Small intestine (tissue), 7 donors: ENCODE data around the gene ATF7IP. TPM values are rescaled to one million over a fixed set of nuclear protein-coding genes. Genes with fewer than 3 reads are reported as not detected.

Experiments
- DNase-seq, 2 donors: peaks; one replicate each; pipeline versions ENCODE4 v3.0.0 to v3.0.0-alpha.2; 2013
- FAIRE-seq: peaks from 2 replicates; lab custom pipeline; 2012; peaks lifted over from hg19 to GRCh38; lab: Jason Lieb, UNC
- H3K27ac ChIP-seq, 3 donors: one replicate each; pipeline ENCODE4 v1.5.1; 2013; ENCODE audit warnings: low read length in 2 of 3, mild to moderate bottlenecking in 2 of 3, control low read depth in 1 of 3, inconsistent platforms in 1 of 3, low read depth in 1 of 3, moderate library complexity in 1 of 3
- H3K27me3 ChIP-seq, 3 donors: one replicate each; pipeline ENCODE4 v1.6.1; 2013; ENCODE audit warnings: low read length in 3 of 3, inconsistent platforms in 1 of 3; ENCODE audit not compliant: control insufficient read depth in 3 of 3, insufficient read depth in 3 of 3
- H3K36me3 ChIP-seq, 3 donors: one replicate each; pipeline ENCODE4 v1.6.1; 2013; ENCODE audit warnings: low read length in 3 of 3, inconsistent platforms in 1 of 3, low read depth in 1 of 3, mild to moderate bottlenecking in 1 of 3, moderate library complexity in 1 of 3; ENCODE audit not compliant: control insufficient read depth in 3 of 3, insufficient read depth in 2 of 3
- H3K4me1 ChIP-seq, 3 donors: one replicate each; pipeline ENCODE4 v1.6.1; 2013; ENCODE audit warnings: low read length in 2 of 3, inconsistent platforms in 1 of 3, low read depth in 1 of 3, mild to moderate bottlenecking in 1 of 3, moderate library complexity in 1 of 3; ENCODE audit not compliant: control insufficient read depth in 3 of 3, insufficient read depth in 2 of 3
- H3K4me3 ChIP-seq, 3 donors: one replicate each; pipeline ENCODE4 v1.5.1; 2013; ENCODE audit warnings: low read length in 3 of 3, control low read depth in 1 of 3, inconsistent platforms in 1 of 3, low read depth in 1 of 3, mild to moderate bottlenecking in 1 of 3, moderate library complexity in 1 of 3
- H3K9me3 ChIP-seq, 2 donors: one replicate each; pipeline ENCODE4 v1.6.1; 2013; ENCODE audit warnings: low read depth in 1 of 2, low read length in 1 of 2; ENCODE audit not compliant: control insufficient read depth in 2 of 2, insufficient read depth in 1 of 2
- WGBS, 3 donors: extraction: QIAGEN DNeasy Blood & Tissue Kit; methylation state at CpG; one replicate each; pipeline ENCODE4 v1.1.7; 2013; 5-methylcytosine and 5-hydroxymethylcytosine counted together
- polyA plus RNA-seq, 4 donors: library from polyadenylated mRNA; stranded (reverse) in 3 of 4; unstranded in 1 of 4; fragments of 200-250 nt in 3 of 4; fragments of 120-200 nt in 1 of 4; gene quantifications; one replicate each; pipeline versions ENCODE4 v1.2.1 to v1.2.3, GENCODE V29; 2013
- donor health status: healthy with polysubstance abuse.
- donor health status: control.
- donor health status: control.
- donor health status: Bipolar disorder and iron deficiency.
- donor health status: healthy.

The ATF7IP gene
- polyA plus RNA-seq, 4 donors, result 3.5 to 34.5 (median 5.7) TPM

- WGBS, 3 donors, result 94 to 95% (median 95%) methylated on average over 8 of the region's 8 CpGs
- H3K36me3 ChIP-seq, result peaks cover 0 to 8% (median 0%) of the 10 kb centered on the region in 3 donors
- no peak for FAIRE-seq
- no peak for DNase-seq
- peaks cover 0 to 3% (median 2%) of the 10 kb centered on the region in 3 donors for H3K4me1 ChIP-seq
- peaks cover 0 to 9% of the 10 kb centered on the region in 2 donors for H3K9me3 ChIP-seq
- H3K4me3 ChIP-seq, result peak overlapping the region in 1 of 3 donors; percentile 62
- no peaks in the 10 kb centered on the region for H3K27me3 ChIP-seq
- peak overlapping the region; percentile 67 to 96 (median 85) for H3K27ac ChIP-seq
These were observed 755 bp upstream of the ATF7IP start for GRCh38 chr12:14364583-14365271.

- peaks cover 0 to 3% (median 2%) of the 10 kb centered on the region in 3 donors for H3K4me1 ChIP-seq
- WGBS, 3 donors, result 0 to 3% (median 1%) methylated on average over 5 of the region's 5 CpGs
- peak overlapping the region in 2 of 3 donors; percentile 67 to 96 for H3K27ac ChIP-seq
- DNase-seq, result peak in 1 of 2 donors; percentile 26
- H3K9me3 ChIP-seq, result peaks cover 0 to 9% of the 10 kb centered on the region in 2 donors
- FAIRE-seq, result peak; percentile 84
- peak overlapping the region; percentile 34 to 90 (median 62) for H3K4me3 ChIP-seq
- H3K36me3 ChIP-seq, result peaks cover 0 to 11% (median 0%) of the 10 kb centered on the region in 3 donors
- no peaks in the 10 kb centered on the region for H3K27me3 ChIP-seq
These were observed 942 bp downstream of the ATF7IP start for GRCh38 chr12:14366209-14367039.

DNA sequence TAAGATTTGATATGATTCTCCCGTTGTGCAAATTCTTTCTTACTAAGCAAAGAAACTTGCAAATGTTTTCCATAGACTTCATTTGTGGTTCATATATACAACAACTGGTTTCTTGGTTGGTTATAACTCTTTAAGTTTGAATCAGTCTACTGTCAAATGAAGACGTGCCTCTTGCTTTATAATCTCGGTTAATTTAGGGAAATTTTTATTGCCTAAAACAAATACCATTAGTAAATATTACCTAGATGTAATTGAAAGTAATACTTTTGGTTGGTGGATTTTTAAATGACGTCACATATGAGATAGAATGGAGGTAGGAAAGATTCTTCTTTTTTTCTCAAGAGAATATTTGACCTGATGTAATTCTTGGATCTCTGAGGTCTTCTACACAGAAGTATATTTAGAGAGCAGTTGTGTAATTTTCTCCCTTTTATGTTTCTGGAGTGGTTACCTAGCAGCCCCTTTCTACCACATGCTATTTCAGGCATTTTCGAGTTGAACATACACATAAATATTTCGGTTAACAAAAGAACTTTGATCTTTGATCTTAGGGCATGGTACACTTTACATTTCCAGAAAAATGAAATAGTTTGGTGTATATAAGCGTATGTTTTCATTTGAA lies 1.7 kb downstream of the ATF7IP start:
- H3K27me3 ChIP-seq, result no peaks in the 10 kb centered on the region
- peaks cover 0 to 3% (median 2%) of the 10 kb centered on the region in 3 donors for H3K4me1 ChIP-seq
- H3K4me3 ChIP-seq, result peak overlapping the region in 2 of 3 donors; percentile 40 to 45
- peak; percentile 44 to 77 for DNase-seq
- WGBS, 3 donors, result 2 to 6% (median 3%) methylated on average over 7 of the region's 7 CpGs
- peak overlapping the region in 2 of 3 donors; percentile 55 to 96 for H3K27ac ChIP-seq
- H3K36me3 ChIP-seq, result peaks cover 0 to 11% (median 0%) of the 10 kb centered on the region in 3 donors
- peak; percentile 71 for FAIRE-seq
- H3K9me3 ChIP-seq, result peaks cover 0 to 9% of the 10 kb centered on the region in 2 donors

- Histone ChIP-seq H3K27me3 (no peaks in the 10 kb centered on the region), H3K9me3 (peaks cover 0 to 9% of the 10 kb centered on the region in 2 donors), H3K4me1 (peaks cover 0 to 3% (median 2%) of the 10 kb centered on the region in 3 donors), H3K27ac (peak overlapping the region in 1 of 3 donors; percentile 24), H3K36me3 (peaks cover 0 to 14% (median 0%) of the 10 kb centered on the region in 3 donors), H3K4me3 (no peak overlapping the region)
- no peak for FAIRE-seq
- DNase-seq, result no peak
- 91 to 94% (median 94%) methylated on average over 7 of the region's 7 CpGs for WGBS, 3 donors
These were observed 3.8 kb downstream of the ATF7IP start for GRCh38 chr12:14369311-14369710.

- FAIRE-seq, result no peak
These were observed 7.7 kb downstream of the ATF7IP start for GRCh38 chr12:14373217-14373616.

DNA sequence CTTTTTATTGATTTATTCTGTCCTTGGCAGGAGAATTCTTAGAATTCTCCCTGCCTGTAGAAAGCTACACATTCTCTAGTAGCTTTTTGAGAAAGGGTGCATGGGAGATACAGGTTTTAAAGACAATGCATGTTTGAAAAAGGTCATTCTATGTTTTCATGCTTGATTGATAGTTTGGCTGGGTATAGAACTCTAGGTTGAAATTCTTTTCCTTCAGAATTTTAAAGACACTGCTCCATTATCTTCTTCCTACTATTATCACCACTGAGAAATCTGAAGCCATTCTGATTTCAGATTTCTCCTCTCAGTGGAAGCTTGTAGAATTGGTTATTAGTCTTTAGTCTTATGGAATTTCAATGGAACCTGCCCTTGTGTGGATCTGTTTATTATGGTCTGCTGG lies 14.0 kb downstream of the ATF7IP start:
- Histone ChIP-seq H3K27me3 (no peaks in the 10 kb centered on the region), H3K36me3 (peaks cover 0 to 22% (median 2%) of the 10 kb centered on the region in 3 donors), H3K9me3 (peaks cover 0 to 36% of the 10 kb centered on the region in 2 donors), H3K27ac (no peak overlapping the region), H3K4me3 (no peak overlapping the region), H3K4me1 (peaks cover 0 to 5% (median 0%) of the 10 kb centered on the region in 3 donors)
- DNase-seq (no peak), FAIRE-seq (no peak)

More at GRCh38 chr12:14373217-14373616, 7.7 kb downstream of the ATF7IP start:
- Histone ChIP-seq H3K27ac (peak overlapping the region in 2 of 3 donors; percentile 11 to 29), H3K27me3 (no peaks in the 10 kb centered on the region), H3K4me1 (no peaks in the 10 kb centered on the region), H3K36me3 (peaks cover 0 to 30% (median 0%) of the 10 kb centered on the region in 3 donors), H3K4me3 (no peak overlapping the region), H3K9me3 (peaks cover 0 to 23% of the 10 kb centered on the region in 2 donors)
- DNase-seq, result no peak

- DNase-seq (peak; percentile 78 to 93), FAIRE-seq (peak; percentile 78)
- WGBS, 3 donors, result 2 to 5% (median 3%) methylated on average over 2 of the region's 2 CpGs
- H3K27ac ChIP-seq, result peak overlapping the region; percentile 24 to 66 (median 49)
- H3K4me1 ChIP-seq, result peaks cover 0 to 5% (median 0%) of the 10 kb centered on the region in 3 donors
- H3K9me3 ChIP-seq, result peaks cover 0 to 13% of the 10 kb centered on the region in 2 donors
- peaks cover 0 to 8% (median 2%) of the 10 kb centered on the region in 3 donors for H3K36me3 ChIP-seq
- H3K4me3 ChIP-seq, result peak overlapping the region in 1 of 3 donors; percentile 33
- no peaks in the 10 kb centered on the region for H3K27me3 ChIP-seq
These were observed 19.5 kb downstream of the ATF7IP start for GRCh38 chr12:14384783-14385638.
